ENCODE data around the gene DPP8. TPM values are rescaled to one million over a fixed set of nuclear protein-coding genes. Genes with fewer than 3 reads are reported as not detected.

Gene DPP8
- total RNA-seq, 6 experiments from 2014 or later = 7.6 to 12.3 (median 10.3) TPM

DNA sequence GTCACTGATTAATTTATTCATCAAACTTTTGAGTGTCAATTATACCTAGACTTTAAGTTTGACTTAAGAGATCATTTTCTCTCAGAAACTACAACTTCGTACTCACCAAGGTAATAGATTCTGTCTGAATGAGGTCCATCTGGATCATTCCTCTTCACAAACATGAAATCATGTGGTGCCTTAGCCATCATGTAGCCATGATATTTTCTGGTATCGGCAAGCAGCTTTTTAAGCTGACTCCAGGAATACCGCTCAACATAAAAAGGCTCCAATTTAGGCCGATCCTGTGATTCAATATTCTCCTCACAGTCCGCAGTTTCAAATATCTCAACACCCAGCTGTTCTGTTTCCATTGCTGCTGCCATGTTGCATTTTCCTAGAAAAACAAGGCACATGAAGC is 5.3 kb downstream of the DPP8 start:
- TF ChIP-seq POLR2A (IDR thresholded peaks at IDR 0.05) = no peak
- TF ChIP-seq, protein P1, sequence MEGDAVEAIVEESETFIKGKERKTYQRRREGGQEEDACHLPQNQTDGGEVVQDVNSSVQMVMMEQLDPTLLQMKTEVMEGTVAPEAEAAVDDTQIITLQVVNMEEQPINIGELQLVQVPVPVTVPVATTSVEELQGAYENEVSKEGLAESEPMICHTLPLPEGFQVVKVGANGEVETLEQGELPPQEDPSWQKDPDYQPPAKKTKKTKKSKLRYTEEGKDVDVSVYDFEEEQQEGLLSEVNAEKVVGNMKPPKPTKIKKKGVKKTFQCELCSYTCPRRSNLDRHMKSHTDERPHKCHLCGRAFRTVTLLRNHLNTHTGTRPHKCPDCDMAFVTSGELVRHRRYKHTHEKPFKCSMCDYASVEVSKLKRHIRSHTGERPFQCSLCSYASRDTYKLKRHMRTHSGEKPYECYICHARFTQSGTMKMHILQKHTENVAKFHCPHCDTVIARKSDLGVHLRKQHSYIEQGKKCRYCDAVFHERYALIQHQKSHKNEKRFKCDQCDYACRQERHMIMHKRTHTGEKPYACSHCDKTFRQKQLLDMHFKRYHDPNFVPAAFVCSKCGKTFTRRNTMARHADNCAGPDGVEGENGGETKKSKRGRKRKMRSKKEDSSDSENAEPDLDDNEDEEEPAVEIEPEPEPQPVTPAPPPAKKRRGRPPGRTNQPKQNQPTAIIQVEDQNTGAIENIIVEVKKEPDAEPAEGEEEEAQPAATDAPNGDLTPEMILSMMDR (IDR thresholded peaks at IDR 0.05) = no peak
- no peak overlapping the region for H3K4me3 ChIP-seq
- H3K4me1 ChIP-seq = peaks cover 0 to 14% (median 7%) of the 10 kb centered on the region in 4 donors
- H3K27me3 ChIP-seq = no peaks in the 10 kb centered on the region
- no peak for DNase-seq
- no peak for ATAC-seq
- H3K36me3 ChIP-seq = peaks cover 0 to 24% (median 2%) of the 10 kb centered on the region in 4 donors
- intact Hi-C loops (cut with DNase I) = no loop called here
- no peaks in the 10 kb centered on the region for H3K9me3 ChIP-seq
- H3K27ac ChIP-seq = no peak overlapping the region
- WGBS (ENCODE audit: insufficient coverage, low coverage, low lambda C conversion rate, missing lambda C conversion rate) = 93% methylated on average over 5 of the region's 5 CpGs

DNA sequence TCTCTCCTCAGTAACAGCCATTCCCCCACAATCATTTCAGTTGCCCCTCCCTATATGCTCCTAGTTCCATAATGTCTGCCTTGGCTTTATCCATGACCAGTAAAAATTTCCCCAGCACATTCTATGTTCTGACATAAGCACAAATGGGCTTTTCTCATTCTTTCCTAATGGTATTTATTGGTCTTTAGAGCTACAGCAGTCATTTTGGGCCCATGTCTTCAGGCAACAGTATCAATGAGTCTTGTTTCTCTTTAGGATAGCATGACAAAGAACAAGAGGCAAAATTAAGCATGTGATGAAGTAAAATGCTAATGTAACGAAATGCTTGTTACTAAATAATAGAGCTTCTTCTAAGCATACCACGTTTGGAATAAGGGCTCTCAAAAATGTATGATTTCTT is 8.2 kb downstream of the DPP8 start:
- DNase-seq (no peak), ATAC-seq (no peak)
- TF ChIP-seq, protein P1 (IDR thresholded peaks at IDR 0.05) = no peak
- no peak for TF ChIP-seq POLR2A (IDR thresholded peaks at IDR 0.05)
- no peak overlapping the region for H3K27ac ChIP-seq
- WGBS (ENCODE audit: insufficient coverage, low coverage, low lambda C conversion rate, missing lambda C conversion rate) = 79% methylated on average over 2 of the region's 2 CpGs
- peaks cover 0 to 42% (median 3%) of the 10 kb centered on the region in 4 donors for H3K36me3 ChIP-seq
- H3K9me3 ChIP-seq = no peaks in the 10 kb centered on the region
- H3K27me3 ChIP-seq = no peaks in the 10 kb centered on the region
- intact Hi-C loops (cut with DNase I) = no loop called here
- H3K4me3 ChIP-seq = no peak overlapping the region
- H3K4me1 ChIP-seq = peaks cover 0 to 8% (median 0%) of the 10 kb centered on the region in 4 donors

DNA sequence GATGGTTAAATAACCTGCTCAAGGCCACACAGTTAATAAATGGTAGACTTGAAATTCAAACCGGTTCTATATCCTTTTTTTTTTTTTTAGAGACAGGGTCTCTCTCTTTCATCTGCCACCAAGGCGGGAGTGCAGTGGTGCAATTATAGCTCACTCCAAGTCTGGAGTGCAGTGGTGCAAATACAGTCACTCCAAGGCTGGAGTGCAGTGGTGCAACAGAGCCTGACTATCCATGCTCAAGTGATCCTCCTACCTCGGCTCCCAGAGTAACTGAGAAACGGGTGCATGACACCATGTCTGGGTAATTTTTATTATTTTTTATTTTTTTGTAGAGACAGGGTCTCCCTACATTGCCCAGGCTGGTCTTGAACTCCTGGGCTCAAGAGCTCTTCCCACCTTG is 23.4 kb downstream of the DPP8 start:
- DNase-seq = no peak
- no peaks in the 10 kb centered on the region for H3K27me3 ChIP-seq
- H3K27ac ChIP-seq = no peak overlapping the region
- H3K9me3 ChIP-seq = no peaks in the 10 kb centered on the region
- TF ChIP-seq, protein P1 (IDR thresholded peaks at IDR 0.05) = no peak
- TF ChIP-seq POLR2A (IDR thresholded peaks at IDR 0.05) = no peak
- H3K4me3 ChIP-seq = no peak overlapping the region
- H3K4me1 ChIP-seq = no peaks in the 10 kb centered on the region
- intact Hi-C loops (cut with DNase I) = no loop called here
- peaks cover 10 to 61% (median 16%) of the 10 kb centered on the region in 4 donors for H3K36me3 ChIP-seq
- WGBS (ENCODE audit: insufficient coverage, low coverage, low lambda C conversion rate, missing lambda C conversion rate) = 93% methylated on average over 4 of the region's 4 CpGs
- ATAC-seq = no peak

DNA sequence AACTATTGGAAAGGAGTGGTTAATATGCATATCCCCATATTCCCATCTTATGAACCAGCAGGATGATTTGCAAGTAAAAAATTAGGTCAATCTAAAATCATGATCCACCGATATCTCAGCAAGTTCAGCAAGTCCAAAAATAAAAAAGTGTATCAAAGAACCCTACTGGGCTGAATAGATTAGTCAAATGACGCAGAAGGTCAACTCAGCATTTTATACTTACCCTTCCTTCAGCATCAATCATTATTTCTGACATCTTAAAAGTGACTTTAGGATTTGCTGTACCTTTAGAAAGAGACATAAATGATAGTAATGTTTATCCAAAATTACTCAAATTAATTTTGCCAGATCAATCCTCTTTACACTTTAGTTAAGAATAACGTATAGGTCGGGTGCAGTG is 32.6 kb downstream of the DPP8 start:
- Histone ChIP-seq H3K27ac (no peak overlapping the region), H3K9me3 (no peaks in the 10 kb centered on the region), H3K4me1 (no peaks in the 10 kb centered on the region), H3K4me3 (no peak overlapping the region), H3K27me3 (no peaks in the 10 kb centered on the region), H3K36me3 (peaks cover 0 to 64% (median 22%) of the 10 kb centered on the region in 4 donors)
- DNase-seq = no peak
- WGBS (ENCODE audit: insufficient coverage, low coverage, low lambda C conversion rate, missing lambda C conversion rate) = 90% methylated on average over 4 of the region's 4 CpGs
- ATAC-seq = no peak
- TF ChIP-seq POLR2A (IDR thresholded peaks at IDR 0.05) = no peak
- TF ChIP-seq, protein P1 (IDR thresholded peaks at IDR 0.05) = no peak
- intact Hi-C loops (cut with DNase I) = no loop called here

DNA sequence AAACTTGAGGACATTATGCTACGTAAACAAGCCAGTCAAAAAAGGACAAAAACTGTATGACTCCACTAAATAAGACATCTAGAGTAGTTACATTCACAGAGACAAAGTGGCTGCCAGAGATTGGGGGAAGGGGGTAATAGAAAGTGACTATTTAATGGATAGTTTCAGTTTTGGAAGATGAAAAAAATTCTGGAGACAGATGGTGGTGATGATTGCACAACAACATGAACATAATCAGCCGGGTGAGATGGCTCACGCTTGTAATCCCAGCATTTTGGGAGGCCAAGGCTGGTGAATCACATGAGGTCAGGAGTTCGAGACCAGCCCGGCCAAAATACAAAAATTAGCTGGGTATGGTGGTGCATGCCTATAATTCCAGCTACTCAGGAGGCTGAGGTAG is 40.6 kb downstream of the DPP8 start:
- DNase-seq = no peak
- TF ChIP-seq POLR2A (IDR thresholded peaks at IDR 0.05) = no peak
- TF ChIP-seq, protein P1 (IDR thresholded peaks at IDR 0.05) = no peak

More for the DNA sequence above, 40.6 kb downstream of the DPP8 start:
- no peak overlapping the region for H3K4me3 ChIP-seq
- peaks cover 0 to 85% (median 24%) of the 10 kb centered on the region in 4 donors for H3K36me3 ChIP-seq
- no peak for ATAC-seq
- no peaks in the 10 kb centered on the region for H3K4me1 ChIP-seq
- no peaks in the 10 kb centered on the region for H3K9me3 ChIP-seq
- H3K27me3 ChIP-seq = no peaks in the 10 kb centered on the region
- 73% methylated on average over 3 of the region's 5 CpGs for WGBS (ENCODE audit: insufficient coverage, low coverage, low lambda C conversion rate, missing lambda C conversion rate)
- no peak overlapping the region for H3K27ac ChIP-seq
- intact Hi-C loops (cut with DNase I) = no loop called here
